ENCODE data around the gene DNAJC3.
"Not testable (repeated sequence)": the region's sequence is repeated elsewhere in the genome, so short reads cannot be mapped to it uniquely, and the experiment has no call there.

The DNAJC3 gene

GRCh38 chr13:95714142-95714832, 37.3 kb downstream of the DNAJC3 start:
- no peak for DNase-seq (ENCODE audit: low spot score)

- DNase-seq (ENCODE audit: low spot score): no peak
Measured at GRCh38 chr13:95716231-95716630, 39.3 kb downstream of the DNAJC3 start.

- DNase-seq (ENCODE audit: low spot score): no peak
Measured at GRCh38 chr13:95722241-95722640, 45.3 kb downstream of the DNAJC3 start.

GRCh38 chr13:95723438-95723837, 46.5 kb downstream of the DNAJC3 start:
- DNase-seq (ENCODE audit: low spot score): no peak

GRCh38 chr13:95724252-95724651, 47.3 kb downstream of the DNAJC3 start:
- DNase-seq (ENCODE audit: low spot score): no peak

- DNase-seq (ENCODE audit: low spot score): no peak
Measured at GRCh38 chr13:95726876-95727275, 49.9 kb downstream of the DNAJC3 start.

GRCh38 chr13:95728957-95729356, 52.0 kb downstream of the DNAJC3 start:
- DNase-seq (ENCODE audit: low spot score): no peak

GRCh38 chr13:95734124-95734523, 57.2 kb downstream of the DNAJC3 start:
- DNase-seq (ENCODE audit: low spot score): no peak

- not testable (repeated sequence) for DNase-seq (ENCODE audit: low spot score)
Measured at GRCh38 chr13:95740071-95740978, 63.4 kb downstream of the DNAJC3 start.

GRCh38 chr13:95740979-95741320, 64.0 kb downstream of the DNAJC3 start:
- DNase-seq (ENCODE audit: low spot score): no peak

GRCh38 chr13:95741584-95742563, 64.9 kb downstream of the DNAJC3 start:
- DNase-seq (ENCODE audit: low spot score): no peak

- no peak for DNase-seq (ENCODE audit: low spot score)
Measured at GRCh38 chr13:95743192-95743591, 66.3 kb downstream of the DNAJC3 start.

GRCh38 chr13:95745289-95745688, 68.3 kb downstream of the DNAJC3 start:
- DNase-seq (ENCODE audit: low spot score): no peak

GRCh38 chr13:95745752-95746151, 68.8 kb downstream of the DNAJC3 start:
- no peak for DNase-seq (ENCODE audit: low spot score)

GRCh38 chr13:95749545-95749944, 72.6 kb downstream of the DNAJC3 start:
- no peak for DNase-seq (ENCODE audit: low spot score)

GRCh38 chr13:95752677-95753076, 75.7 kb downstream of the DNAJC3 start:
- DNase-seq (ENCODE audit: low spot score): no peak

- no peak for DNase-seq (ENCODE audit: low spot score)
Measured at GRCh38 chr13:95754069-95754468, 77.1 kb downstream of the DNAJC3 start.

- DNase-seq (ENCODE audit: low spot score): no peak
Measured at GRCh38 chr13:95756072-95756471, 79.1 kb downstream of the DNAJC3 start.

GRCh38 chr13:95762626-95763025, 85.7 kb downstream of the DNAJC3 start:
- not testable (repeated sequence) for DNase-seq (ENCODE audit: low spot score)

GRCh38 chr13:95763601-95764000, 86.7 kb downstream of the DNAJC3 start:
- DNase-seq (ENCODE audit: low spot score): no peak

- no peak for DNase-seq (ENCODE audit: low spot score)
Measured at GRCh38 chr13:95771905-95772304, 95.0 kb downstream of the DNAJC3 start.

GRCh38 chr13:95779522-95779921, 102.6 kb downstream of the DNAJC3 start:
- DNase-seq (ENCODE audit: low spot score): no peak

Measured in D341Med (cell line).